COLO829 (cell line): Measurements from ENCODE around the gene SH3GL1.
"Not testable (repeated sequence)": the region's sequence is repeated elsewhere in the genome, so short reads cannot be mapped to it uniquely, and the experiment has no call there.

Source experiments
- DNase-seq: peaks from one replicate; pipeline ENCODE4 v3.0.0; 2012; ENCODE audit warnings: low spot score

The SH3GL1 gene

GRCh38 chr19:4342615-4343369, 57.6 kb downstream of the SH3GL1 start:
- peak; percentile 94 for DNase-seq

DNA sequence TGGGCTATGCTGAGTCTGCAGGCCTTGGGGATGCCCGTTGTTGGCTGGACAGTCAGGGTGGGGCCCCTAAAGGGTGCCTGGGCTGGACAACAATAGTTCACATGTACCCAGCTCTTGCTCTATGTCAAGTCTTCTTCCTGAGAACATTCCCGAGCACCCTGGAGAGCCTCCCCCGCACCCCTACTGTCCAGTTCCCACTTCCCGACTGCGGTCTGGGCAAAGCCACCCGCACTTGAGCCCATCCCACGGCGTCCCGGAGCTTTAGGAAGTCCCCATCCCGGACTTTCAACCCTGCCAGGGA, 58.1 kb downstream of the SH3GL1 start:
- no peak for DNase-seq

DNA sequence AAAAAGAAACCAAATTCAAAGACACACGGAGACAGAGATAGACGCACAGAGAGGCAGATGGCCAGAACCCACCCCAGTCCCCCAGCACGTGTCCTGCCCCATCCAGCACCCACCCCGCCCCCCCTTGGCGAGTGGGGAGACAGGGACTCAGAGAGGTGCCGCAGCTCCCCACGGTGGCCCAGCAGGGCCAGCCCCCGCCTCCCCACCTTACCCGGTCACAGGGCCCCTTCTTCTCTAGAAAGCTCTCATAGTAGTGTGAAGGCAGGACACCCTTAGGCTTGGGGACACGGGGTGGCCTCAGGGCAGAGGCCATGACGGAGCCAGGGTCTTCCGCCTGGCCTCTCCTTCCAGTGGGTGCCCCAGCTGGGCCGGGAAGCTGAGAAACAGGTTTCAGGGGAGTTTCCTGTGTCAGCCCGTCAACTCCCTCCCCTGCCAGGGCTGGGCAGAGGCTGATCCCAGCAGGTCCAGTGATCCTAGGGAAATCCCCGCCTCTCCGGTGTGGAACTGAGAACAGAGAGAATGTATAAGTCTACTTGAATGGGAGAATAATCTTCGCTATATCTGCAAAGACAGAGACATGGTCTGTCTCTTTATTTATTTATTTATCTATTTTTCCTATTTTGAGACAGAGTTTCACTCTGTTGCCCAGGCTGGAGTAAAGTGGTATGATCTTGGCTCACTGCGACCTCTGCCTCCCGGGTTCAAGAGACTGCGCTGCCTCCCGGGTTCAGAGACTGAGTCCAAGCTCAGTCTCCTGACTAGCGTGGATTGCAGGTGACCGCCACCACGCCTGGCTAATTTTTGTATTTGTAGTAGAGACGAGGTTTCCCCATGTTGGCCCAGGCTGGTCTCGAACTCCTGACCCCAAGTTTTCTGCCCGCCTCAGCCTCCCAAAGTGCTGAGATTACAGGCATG, 61.6 kb downstream of the SH3GL1 start, which contains the start of gene STAP2:
TSS of gene STAP2 (minus strand) at position 387 of the 915 bp plus-strand sequence. CDS start at position 313, 74 bp downstream.
- DNase-seq = no peak

DNA sequence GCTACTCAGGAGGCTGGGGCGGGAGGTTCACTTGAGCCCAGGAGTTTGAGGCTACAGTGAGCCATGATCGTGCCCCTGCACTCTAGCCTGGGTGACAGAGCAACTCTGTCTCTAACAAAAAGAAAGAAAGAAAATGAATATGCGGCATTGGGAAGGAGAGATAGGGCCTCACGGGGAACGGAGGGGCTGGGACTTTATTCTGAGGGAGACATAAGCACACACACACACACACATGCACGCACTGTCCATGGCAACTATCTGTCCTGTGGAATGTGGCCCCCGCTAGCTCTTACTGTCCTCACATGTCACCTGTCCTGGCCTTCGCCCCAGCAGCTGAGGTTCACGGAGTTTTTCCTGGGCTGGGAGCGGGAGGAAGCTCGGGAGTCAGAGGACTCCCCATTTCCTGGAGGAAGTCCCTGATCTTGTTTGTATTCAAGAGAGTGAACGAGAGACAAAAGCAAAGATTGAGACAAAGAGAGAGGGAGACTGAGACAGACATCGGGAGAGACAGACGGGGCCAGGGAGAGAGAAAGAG, 62.4 kb downstream of the SH3GL1 start:
- no peak for DNase-seq

DNA sequence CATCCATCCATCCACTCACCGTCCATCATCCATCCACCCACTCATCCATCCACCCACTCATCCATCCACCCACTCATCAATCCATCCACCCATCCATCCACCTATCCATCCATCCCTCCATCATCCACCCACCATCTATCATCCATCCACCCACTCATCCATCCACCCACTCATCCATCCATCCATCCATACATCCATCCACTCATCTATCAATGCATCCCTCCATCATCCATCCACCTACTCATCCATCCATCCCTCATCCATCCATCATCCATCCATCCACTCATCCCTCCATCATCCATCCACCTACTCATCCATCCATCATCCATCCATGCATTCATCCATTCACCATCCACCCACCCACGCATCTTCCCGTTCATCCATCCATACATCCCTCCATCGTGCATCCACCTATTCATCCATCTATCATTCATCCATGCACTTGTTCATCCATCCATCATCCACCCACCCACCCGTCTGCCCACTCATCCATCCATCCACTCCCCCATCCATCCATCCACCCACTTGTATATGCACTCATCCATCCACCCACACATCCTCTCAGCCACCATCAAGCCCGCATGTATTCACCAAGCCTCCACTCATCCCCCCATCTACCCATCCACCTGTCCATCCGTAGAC, 65.3 kb downstream of the SH3GL1 start:
- no peak for DNase-seq

GRCh38 chr19:4329858-4330257, 70.5 kb downstream of the SH3GL1 start:
- no peak for DNase-seq

- not testable (repeated sequence) for DNase-seq
Measured at GRCh38 chr19:4328991-4329681, 71.2 kb downstream of the SH3GL1 start.

- DNase-seq = peak; percentile 82
Measured at GRCh38 chr19:4328243-4328990, 71.9 kb downstream of the SH3GL1 start.

DNA sequence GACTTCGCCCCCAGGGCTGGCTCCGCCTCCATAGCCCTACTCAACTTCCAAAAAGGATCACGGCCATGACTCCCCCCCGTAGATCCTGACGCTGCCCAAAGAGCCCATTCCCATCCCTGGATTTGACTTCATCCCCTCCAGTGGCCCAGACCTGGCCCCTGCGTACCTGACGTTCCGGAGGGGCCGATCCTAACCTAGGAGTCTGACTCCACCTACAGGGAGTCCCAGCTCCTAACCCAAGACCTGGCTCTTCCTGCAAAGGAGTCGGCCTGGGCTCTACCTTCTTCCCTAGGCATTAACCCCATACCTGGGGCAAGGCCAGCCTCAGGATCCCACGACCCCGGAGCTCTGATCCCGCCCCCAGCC, 72.5 kb downstream of the SH3GL1 start:
- no peak for DNase-seq

DNA sequence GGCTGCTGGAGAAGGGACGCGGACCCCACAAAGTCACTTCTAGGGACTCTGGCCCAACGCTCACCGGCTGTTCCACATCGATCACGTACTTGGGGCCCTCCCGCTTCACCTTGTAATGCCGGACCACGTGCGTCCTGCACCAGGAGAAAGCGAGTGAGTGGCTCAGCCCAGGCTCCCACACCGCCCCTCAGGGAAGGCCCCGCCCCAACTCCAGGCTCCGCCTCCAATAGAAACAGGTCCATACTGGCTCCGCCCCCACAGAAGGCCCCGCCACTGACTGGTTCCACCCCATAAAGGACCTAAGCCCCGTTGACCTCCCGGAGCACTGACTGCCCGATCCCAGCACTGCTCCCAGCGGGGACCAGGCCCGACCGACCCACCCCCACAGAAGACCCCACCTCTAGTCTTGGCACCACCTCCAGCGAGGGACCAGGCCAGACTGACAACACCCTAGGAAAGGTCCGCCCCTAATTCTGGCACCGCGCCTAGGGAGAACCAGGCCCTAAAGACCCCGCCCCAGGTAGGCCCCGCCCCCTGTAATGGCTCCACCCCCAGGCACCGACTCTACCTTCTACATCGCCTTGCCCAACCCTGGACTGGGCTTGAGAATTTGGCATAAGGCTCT, 73.0 kb downstream of the SH3GL1 start:
- no peak for DNase-seq

DNA sequence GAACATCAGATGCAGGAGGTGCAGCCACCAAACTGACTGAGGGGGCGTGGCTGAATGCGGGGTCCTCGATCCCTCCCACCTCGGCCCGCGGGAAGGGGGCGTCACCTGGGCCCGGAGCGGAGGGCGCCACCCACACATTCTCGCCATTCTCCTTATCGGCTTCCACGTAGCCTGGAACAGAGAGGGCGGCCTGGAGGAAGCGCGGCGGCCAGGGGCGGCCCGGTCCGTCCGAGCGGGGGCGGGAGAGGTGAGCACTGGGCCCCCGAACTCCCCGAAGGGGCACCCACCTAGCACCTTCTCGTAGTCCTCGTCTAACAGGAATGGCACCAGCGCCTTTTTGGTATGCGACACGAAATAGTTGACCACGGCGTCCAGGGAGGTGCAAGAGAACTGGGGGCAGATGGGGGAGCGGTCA, 73.5 kb downstream of the SH3GL1 start:
- no peak for DNase-seq

GRCh38 chr19:4326215-4326836, 74.0 kb downstream of the SH3GL1 start:
- no peak for DNase-seq

- DNase-seq = no peak
Measured at GRCh38 chr19:4324228-4324627, 76.1 kb downstream of the SH3GL1 start.

DNA sequence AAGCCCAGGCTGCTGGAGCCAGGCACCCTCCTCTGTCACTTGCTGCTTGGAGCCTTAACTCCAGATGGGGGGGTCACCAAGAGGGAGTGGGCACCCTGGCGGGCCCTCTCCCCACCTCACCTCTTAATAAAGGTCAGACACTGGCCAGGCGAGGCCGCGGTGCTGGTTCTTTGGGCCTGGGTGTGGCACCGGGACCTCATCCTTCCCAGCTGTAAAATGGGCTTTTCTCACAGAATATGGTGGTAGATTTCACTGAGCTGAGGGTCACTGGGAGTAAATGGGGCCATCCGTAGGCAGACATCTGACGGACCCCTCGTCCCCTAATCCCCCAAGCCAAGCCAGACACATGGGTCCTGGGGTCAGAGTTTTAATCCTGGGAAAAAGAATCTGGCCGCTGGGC, 76.7 kb downstream of the SH3GL1 start:
- DNase-seq = no peak

- no peak for DNase-seq
Measured at GRCh38 chr19:4322942-4323665, 77.2 kb downstream of the SH3GL1 start.

DNA sequence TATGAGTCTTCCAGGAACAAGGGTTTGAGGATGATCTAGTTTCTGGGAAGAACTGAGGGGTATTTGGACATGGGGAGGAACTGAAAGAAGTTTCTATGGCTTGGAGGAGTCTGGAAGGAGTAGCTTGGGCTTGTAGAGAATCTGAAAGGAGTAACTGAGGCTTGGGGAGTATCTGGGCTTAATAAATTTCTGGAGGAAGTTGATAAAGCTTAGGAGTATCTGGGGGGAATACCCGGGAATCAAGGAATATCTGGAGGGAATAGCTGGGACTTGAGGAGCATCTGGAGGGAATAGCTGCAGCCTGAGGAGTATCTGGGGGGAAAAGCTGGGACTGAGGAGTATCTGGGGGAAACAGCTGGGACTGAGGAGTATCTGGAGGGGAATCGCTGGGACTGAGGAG, 79.9 kb downstream of the SH3GL1 start:
- no peak for DNase-seq

- no peak for DNase-seq
Measured at GRCh38 chr19:4319067-4319718, 81.2 kb downstream of the SH3GL1 start.

- DNase-seq = no peak
Measured at GRCh38 chr19:4318460-4318859, 81.9 kb downstream of the SH3GL1 start.

GRCh38 chr19:4316956-4317355, 83.4 kb downstream of the SH3GL1 start:
- DNase-seq = no peak
